ENCODE data around the gene TLL2. TPM values are rescaled to one million over a fixed set of nuclear protein-coding genes. Genes with fewer than 3 reads are reported as not detected.

Gene TLL2
- total RNA-seq, 1 donor from 2014 or later = 6.7 TPM

DNA sequence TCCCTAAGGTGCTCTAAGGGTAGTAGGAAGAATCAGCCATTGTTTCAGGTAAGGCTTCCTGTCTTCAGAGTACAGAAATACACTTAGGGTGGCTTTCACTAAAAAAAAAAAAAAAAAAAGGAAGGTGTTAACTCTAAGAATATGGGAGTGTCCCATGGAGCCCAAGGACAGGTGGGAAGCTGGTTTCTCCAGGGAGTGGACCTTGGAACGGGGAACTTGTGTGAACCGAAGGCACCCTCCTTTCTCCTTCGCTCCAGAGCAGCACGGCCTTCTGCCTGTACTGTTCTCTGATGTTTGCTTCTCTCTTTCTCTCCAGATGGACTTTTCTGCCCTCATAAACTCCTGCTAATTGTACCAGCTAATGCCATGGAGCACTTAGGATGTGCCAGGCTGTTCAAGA, 161.1 kb downstream of the TLL2 start:
- TF ChIP-seq, protein P1, sequence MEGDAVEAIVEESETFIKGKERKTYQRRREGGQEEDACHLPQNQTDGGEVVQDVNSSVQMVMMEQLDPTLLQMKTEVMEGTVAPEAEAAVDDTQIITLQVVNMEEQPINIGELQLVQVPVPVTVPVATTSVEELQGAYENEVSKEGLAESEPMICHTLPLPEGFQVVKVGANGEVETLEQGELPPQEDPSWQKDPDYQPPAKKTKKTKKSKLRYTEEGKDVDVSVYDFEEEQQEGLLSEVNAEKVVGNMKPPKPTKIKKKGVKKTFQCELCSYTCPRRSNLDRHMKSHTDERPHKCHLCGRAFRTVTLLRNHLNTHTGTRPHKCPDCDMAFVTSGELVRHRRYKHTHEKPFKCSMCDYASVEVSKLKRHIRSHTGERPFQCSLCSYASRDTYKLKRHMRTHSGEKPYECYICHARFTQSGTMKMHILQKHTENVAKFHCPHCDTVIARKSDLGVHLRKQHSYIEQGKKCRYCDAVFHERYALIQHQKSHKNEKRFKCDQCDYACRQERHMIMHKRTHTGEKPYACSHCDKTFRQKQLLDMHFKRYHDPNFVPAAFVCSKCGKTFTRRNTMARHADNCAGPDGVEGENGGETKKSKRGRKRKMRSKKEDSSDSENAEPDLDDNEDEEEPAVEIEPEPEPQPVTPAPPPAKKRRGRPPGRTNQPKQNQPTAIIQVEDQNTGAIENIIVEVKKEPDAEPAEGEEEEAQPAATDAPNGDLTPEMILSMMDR (conservative IDR thresholded peaks at IDR 0.05; ENCODE audit: low read depth, low read length) = no peak
- no peak for DNase-seq (ENCODE audit: low read depth)
- H3K4me3 ChIP-seq (ENCODE audit: low read depth, low read length) = no peak overlapping the region

DNA sequence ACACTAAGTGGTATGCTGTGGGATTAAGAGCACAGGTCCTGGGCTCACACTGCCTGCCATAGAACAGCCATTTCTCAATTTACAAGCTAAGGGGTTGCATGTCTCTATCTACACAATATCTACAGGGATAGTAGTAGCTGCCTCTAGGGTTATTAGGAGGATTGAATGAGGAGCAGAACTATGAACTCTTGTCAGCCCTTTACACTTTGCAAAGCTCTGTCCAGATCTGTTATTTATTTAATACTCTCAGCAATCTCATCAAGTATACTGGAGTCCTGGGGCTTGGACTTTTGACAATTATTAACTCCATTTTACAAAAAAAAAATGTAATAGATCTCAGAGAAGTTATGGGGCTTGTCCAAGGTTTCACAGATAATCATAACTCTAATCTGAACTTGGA, 161.7 kb downstream of the TLL2 start:
- H3K4me3 ChIP-seq (ENCODE audit: low read depth, low read length) = no peak overlapping the region
- TF ChIP-seq, protein P1 (conservative IDR thresholded peaks at IDR 0.05; ENCODE audit: low read depth, low read length) = no peak
- no peak for DNase-seq (ENCODE audit: low read depth)

DNA sequence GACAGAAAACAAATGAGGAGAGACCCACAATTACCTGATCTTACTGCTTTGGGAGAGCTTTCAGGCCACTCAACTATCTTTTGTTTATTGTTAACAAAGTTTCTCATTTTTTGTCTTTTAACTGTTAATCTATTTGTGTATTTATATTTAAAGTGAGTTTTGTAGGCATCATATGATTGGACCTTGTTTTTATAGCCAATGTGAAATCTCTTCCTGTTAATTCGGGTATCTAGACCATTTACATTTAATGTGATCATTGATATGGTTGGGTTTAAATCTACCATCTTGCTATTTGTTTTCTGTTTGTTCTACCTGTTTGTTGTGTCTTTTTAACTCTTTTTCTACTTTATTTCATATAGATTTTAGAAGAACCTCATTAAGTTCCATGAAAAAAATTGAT, 167.4 kb downstream of the TLL2 start:
- no peak for DNase-seq (ENCODE audit: low read depth)
- no peak overlapping the region for H3K4me3 ChIP-seq (ENCODE audit: low read depth, low read length)
- TF ChIP-seq, protein P1 (conservative IDR thresholded peaks at IDR 0.05; ENCODE audit: low read depth, low read length) = no peak

DNA sequence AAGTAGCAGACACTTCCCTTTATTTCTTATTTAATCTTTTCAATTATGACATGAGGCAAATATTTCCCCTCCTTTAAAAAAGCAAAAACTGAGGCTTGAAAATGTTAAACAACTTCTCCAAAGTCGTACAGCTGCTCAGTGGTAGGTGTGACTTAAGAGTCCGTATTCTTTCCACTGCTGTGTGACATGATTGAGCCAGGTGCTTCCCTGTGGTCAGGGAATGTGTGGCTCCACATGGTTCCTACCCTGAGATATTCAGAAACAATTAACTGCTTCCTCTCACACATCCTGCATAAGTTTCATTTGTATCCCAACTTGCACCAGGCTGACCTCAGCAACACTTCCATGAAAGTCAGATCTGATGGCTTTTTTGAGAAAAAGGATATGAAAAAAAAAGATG, 168.5 kb downstream of the TLL2 start:
- TF ChIP-seq, protein P1 (conservative IDR thresholded peaks at IDR 0.05; ENCODE audit: low read depth, low read length) = no peak
- no peak for DNase-seq (ENCODE audit: low read depth)
- H3K4me3 ChIP-seq (ENCODE audit: low read depth, low read length) = no peak overlapping the region

DNA sequence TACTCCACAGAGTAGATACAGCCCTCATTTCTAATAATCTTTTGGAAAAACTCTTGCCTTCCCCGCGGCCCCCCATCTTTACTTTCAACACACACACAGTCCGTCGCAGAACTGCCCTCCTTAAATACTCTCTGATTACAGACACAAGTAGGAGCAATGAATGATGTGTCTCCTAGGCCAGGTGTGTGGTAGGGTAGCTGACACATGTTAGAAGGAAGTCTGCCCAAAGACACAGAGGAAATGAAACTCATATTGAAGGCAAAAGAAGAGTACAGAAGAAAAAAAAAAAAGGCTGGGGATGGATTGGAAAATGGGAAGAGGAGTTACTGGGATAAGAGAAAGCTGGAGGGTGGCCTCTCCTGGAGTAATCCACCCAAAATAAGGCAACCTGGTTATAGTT, 169.5 kb downstream of the TLL2 start:
- TF ChIP-seq, protein P1 (conservative IDR thresholded peaks at IDR 0.05; ENCODE audit: low read depth, low read length) = no peak
- no peak overlapping the region for H3K4me3 ChIP-seq (ENCODE audit: low read depth, low read length)
- no peak for DNase-seq (ENCODE audit: low read depth)

DNA sequence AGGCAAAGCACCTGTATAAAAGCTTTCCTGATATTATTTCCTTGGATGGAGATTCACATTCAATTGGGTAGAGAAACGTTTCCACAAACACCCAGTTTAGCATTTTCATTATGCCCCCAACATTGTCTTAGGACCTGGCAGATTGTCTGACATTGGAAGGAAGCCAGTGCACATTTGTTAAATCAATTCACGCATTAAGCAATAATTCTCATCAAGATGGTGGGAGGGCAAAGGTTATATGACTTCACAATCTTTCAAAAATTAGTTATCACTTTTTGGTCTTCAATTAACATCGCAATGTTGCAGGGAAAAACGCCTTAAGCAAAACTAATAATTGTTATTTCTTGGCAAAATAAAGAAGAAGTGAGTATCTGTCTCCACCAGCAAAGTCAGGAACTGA, 171.3 kb downstream of the TLL2 start:
- TF ChIP-seq, protein P1 (conservative IDR thresholded peaks at IDR 0.05; ENCODE audit: low read depth, low read length) = no peak
- no peak overlapping the region for H3K4me3 ChIP-seq (ENCODE audit: low read depth, low read length)
- DNase-seq (ENCODE audit: low read depth) = no peak
